RPMI7951 (cell line): ENCODE data around the gene TLR1. TPM values are rescaled to one million over a fixed set of nuclear protein-coding genes. Genes with fewer than 3 reads are reported as not detected.
"Not testable (repeated sequence)": the region's sequence is repeated elsewhere in the genome, so short reads cannot be mapped to it uniquely, and the experiment has no call there.

Experiments
- DNase-seq: peaks from one replicate; pipeline ENCODE4 v3.0.0-alpha.2; 2012; ENCODE audit warnings: low read depth
- total RNA-seq: library from RNA; depleted of rRNA; stranded (reverse); fragments of >200 nt; shearing (Covaris generic); gene quantifications from 2 replicates; pipeline ENCODE4 v1.2.3, GENCODE V29; 2014; rRNA removed

Gene TLR1
- total RNA-seq = 6.1 and 14.4 TPM in 2 replicates

GRCh38 chr4:38804654-38805295 lies at the start of gene TLR1:
TSS of gene TLR1 (minus strand) at chr4:38804791. CDS start at chr4:38798831, 5,960 bp downstream.
- DNase-seq = peak; percentile 66

DNA sequence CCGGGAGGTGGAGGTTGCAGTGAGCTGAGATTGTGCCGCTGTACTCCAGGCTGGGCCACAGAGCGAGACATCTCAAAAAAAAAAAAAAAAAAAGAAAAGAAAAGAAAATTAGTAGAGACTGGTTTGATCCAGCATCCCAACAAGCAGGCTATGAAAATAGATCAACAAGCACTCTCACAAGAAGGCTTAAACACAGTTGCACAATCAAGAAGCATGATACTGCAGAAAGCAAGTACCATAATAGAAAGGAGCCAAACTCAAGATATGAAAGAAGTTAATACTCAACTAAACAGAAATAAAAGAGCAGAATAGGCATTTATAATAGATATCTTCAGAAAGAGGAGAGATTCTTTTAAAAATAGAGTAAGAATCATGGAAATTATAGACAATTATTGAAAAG lies 41.4 kb upstream of the TLR1 start:
- DNase-seq = no peak

- DNase-seq = no peak
Measured at GRCh38 chr4:38842994-38843393, 38.4 kb upstream of the TLR1 start.

DNA sequence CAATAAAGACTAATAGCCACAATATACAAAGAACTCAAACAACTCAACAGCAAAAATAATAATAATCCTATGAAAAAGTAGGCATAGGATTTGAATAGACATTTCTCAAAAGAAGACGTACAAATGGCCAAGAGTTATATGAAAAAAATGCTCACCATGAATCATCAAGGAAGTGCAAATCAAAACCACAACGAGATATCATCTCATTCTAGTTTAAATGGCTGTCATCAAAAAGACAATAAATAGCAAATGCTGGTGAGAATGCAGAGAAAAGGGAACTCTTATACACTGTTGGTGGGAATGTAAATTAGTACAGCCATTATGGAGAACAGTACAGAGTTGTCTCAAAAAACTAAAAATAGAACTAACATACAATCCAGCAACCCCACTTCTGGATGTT lies 33.3 kb upstream of the TLR1 start:
- peak; percentile 65 for DNase-seq

GRCh38 chr4:38837334-38837733 lies 32.7 kb upstream of the TLR1 start:
- DNase-seq = no peak

DNA sequence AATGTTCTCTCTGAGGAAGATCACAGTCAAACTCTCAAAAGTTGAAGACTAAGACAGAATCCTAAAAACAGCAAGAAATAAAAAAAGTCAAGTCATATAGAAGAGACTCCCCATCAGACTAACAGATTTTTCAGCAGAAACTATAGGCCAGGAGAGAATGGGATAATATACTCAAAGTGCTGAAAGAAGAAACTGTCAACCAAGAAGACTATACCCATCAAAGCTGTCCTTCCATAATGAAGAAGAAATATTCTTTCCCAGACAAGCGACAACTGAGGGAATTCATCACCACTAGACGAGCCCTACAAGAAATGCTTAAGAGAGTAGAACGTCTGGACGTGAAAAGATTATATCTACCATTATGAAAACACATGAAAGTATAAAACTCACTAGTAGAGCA lies 30.0 kb upstream of the TLR1 start:
- no peak for DNase-seq

GRCh38 chr4:38832624-38833528 lies 28.3 kb upstream of the TLR1 start:
- DNase-seq = no peak

- DNase-seq = no peak
Measured at GRCh38 chr4:38832206-38832605, 27.6 kb upstream of the TLR1 start.

- no peak for DNase-seq
Measured at GRCh38 chr4:38831653-38832052, 27.1 kb upstream of the TLR1 start.

GRCh38 chr4:38829237-38829636 lies 24.6 kb upstream of the TLR1 start:
- DNase-seq = no peak

- DNase-seq = no peak
Measured at GRCh38 chr4:38823766-38824165, 19.2 kb upstream of the TLR1 start.

DNA sequence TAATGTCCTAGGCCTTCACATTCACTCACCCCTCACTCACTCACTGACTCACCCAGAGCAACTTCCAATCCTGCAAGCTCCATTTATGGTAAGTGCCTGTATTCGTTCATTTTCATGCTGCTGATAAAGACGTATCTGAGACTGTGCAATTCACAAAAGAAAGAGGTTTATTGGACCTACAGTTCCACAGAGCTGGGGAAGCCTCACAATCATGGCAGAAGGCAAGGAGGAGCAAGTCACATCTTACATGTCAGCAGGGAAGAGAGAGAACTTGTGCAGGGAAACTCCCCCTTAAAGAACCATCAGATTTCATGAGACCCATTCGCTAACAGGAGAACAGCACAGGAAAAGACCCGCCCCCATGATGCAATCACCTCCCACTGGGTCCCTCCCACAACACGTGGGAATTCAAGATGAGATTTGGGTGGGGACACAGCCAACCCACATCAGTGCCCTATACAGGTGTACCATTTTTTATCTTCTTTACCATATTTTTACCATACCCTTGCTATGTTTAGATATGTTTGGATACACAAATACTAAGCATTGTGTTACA lies 18.2 kb upstream of the TLR1 start:
- no peak for DNase-seq

DNA sequence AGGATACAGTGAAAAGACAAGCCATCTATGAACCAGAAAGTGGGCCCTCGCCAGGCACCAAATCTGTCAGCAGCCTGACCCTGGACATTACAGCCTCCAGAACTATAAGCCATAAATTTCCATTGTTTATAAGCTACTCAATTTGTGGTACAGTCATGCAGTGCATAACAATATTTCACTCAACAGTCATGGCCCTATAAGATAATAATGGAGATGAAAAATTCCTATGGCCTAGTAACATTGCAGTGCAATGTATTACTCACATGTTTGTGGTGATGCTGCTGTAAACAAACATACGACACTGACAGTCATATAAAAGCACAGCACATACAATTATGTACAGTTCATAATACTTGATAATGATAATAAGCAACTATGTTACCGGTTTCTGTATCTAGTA lies 17.1 kb upstream of the TLR1 start:
- DNase-seq = no peak

DNA sequence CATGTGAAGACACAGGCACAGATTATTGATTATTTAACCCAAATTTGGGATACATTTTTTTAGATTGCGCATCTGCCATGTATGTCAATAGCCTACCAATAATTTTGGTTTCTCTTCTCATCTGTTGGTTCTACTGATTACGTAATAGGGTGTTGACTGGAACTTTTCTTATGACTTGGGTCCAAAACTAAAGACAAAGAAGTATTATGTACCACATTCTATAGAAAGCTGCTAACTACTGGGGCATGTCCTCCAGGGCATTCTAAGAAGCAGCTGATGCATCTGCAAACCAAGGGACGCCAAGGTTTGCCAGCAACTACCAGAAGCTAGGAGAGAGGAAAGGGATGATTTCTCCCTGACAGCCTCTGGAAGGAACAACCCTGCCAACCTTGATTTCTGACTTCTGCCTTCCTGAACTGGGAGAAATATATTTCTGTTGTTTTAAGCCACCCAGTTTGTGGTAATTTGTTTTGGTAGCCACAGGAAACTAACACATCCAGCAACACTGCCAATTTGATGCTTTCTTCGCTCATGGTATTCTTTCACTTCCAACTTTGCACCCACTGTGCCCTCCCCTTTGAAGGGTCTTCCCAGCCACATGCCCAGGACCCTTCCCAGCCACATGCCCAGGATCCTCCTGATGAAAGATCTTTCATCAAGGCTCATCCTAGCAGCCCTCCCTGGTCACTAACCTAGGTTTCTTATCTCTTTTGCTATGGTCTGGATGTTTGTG lies 15.9 kb upstream of the TLR1 start:
- DNase-seq = peak; percentile 52

- DNase-seq = peak; percentile 90
Measured at GRCh38 chr4:38819569-38819968, 15.0 kb upstream of the TLR1 start.

DNA sequence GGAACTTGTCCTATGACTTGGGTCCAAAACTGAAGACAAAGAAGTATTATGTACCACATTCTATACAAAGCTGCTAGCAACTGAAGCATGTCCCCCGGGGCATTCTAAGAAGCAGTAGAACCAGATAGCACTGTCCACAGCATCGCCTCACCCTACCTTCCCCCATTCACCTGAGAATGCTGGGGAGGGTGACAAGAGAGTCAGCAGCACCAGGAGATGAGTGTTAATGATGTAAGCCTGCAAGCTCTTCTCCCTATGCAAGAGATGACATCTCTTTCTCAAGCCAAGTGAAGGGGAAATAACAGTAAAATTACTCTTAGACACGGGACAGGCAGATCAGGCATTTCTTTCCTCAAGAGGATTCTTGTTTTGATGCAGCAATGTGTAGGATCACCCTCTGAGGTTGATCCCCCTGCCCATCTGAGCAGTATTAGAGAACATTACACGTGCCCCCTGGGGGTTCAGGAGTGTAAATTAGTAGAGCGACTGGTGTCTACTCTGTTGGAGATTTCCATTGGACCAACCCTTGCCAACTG lies 13.9 kb upstream of the TLR1 start:
- DNase-seq = no peak

DNA sequence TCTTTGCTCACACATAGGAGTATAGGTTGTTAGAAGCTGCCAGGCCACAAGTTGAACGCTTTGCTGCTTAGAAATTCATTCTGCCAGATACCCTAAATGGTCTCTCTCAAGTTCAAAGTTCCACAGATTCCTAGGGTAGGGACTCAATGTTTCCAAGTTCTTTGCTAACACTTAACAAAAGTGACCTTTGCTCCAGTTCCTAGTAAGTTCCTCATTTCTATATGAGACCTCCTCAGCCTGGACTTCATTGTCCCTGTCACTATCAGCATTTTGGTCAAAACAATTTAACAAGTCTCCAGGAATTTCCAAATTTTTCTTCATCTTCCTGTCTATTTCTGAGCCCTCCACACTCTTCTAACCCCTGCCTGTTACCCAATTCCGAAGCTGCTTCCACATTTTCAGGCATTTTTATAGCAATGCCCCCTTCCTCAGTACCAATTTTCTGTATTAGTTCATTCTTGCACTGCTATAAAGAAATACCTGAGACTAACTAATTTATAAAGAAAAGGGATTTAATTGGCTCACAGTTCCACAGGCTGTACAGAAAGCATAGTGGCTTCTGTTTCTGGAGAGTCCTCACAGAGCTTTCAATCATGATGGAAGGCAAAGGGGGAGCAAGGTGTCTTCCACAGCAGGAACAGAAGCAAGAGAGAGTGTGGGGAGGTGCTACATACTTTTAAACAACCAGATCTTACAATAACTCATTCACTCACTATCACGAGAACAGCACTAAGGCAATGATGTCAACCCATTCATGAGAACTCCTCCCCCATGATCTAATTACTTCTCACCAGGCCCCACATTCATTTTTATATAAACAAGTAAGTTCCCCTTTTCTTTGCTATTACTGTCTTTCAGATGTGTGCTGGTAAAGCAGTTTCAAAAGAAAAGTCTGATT lies 11.5 kb upstream of the TLR1 start:
- DNase-seq = no peak

- DNase-seq = no peak
Measured at GRCh38 chr4:38814386-38814785, 9.8 kb upstream of the TLR1 start.

GRCh38 chr4:38811297-38811696 lies 6.7 kb upstream of the TLR1 start:
- no peak for DNase-seq

- DNase-seq = not testable (repeated sequence)
Measured at GRCh38 chr4:38807462-38807861, 2.9 kb upstream of the TLR1 start.

GRCh38 chr4:38806251-38806650 lies 1.7 kb upstream of the TLR1 start:
- DNase-seq = not testable (repeated sequence)
